GF-D8 (cell line): Measurements from ENCODE around the gene GTPBP8.
"Not testable (repeated sequence)": the region's sequence is repeated elsewhere in the genome, so short reads cannot be mapped to it uniquely, and the experiment has no call there.

Source experiments
- DNase-seq: peaks from one replicate; lab custom pipeline; 2025; lab: John Stamatoyannopoulos, UW

Gene GTPBP8

GRCh38 chr3:113000691-113001090 lies 9.9 kb downstream of the GTPBP8 start:
- no peak for DNase-seq

- DNase-seq: no peak
Measured at GRCh38 chr3:113002037-113002436, 11.3 kb downstream of the GTPBP8 start.

GRCh38 chr3:113002679-113003078 lies 11.9 kb downstream of the GTPBP8 start:
- no peak for DNase-seq

GRCh38 chr3:113005611-113006010 lies 14.8 kb downstream of the GTPBP8 start:
- no peak for DNase-seq

- DNase-seq: no peak
Measured at GRCh38 chr3:113006359-113007056, 15.7 kb downstream of the GTPBP8 start.

- no peak for DNase-seq
Measured at GRCh38 chr3:113008117-113008516, 17.3 kb downstream of the GTPBP8 start.

GRCh38 chr3:113013593-113013992 lies 22.8 kb downstream of the GTPBP8 start:
- no peak for DNase-seq

GRCh38 chr3:113018536-113019181 lies 27.9 kb downstream of the GTPBP8 start:
- DNase-seq: no peak

GRCh38 chr3:113019182-113020137 lies 28.7 kb downstream of the GTPBP8 start:
- peak; percentile 82 for DNase-seq

- DNase-seq: no peak
Measured at GRCh38 chr3:113021471-113021870, 30.7 kb downstream of the GTPBP8 start.

- DNase-seq: no peak
Measured at GRCh38 chr3:113034011-113034410, 43.2 kb downstream of the GTPBP8 start.

- DNase-seq: no peak
Measured at GRCh38 chr3:113035387-113035982, 44.7 kb downstream of the GTPBP8 start.

- DNase-seq: no peak
Measured at GRCh38 chr3:113038328-113038727, 47.5 kb downstream of the GTPBP8 start.

- no peak for DNase-seq
Measured at GRCh38 chr3:113039546-113039945, 48.8 kb downstream of the GTPBP8 start.

GRCh38 chr3:113040231-113040630 lies 49.4 kb downstream of the GTPBP8 start:
- DNase-seq: no peak

- no peak for DNase-seq
Measured at GRCh38 chr3:113043686-113044085, 52.9 kb downstream of the GTPBP8 start.

GRCh38 chr3:113046186-113046965 lies 55.6 kb downstream of the GTPBP8 start:
- DNase-seq: not testable (repeated sequence)

- DNase-seq: peak; percentile 36
Measured at GRCh38 chr3:113051302-113051711, 60.5 kb downstream of the GTPBP8 start.
